ENCODE data around the gene WNT9A.

Gene WNT9A

DNA sequence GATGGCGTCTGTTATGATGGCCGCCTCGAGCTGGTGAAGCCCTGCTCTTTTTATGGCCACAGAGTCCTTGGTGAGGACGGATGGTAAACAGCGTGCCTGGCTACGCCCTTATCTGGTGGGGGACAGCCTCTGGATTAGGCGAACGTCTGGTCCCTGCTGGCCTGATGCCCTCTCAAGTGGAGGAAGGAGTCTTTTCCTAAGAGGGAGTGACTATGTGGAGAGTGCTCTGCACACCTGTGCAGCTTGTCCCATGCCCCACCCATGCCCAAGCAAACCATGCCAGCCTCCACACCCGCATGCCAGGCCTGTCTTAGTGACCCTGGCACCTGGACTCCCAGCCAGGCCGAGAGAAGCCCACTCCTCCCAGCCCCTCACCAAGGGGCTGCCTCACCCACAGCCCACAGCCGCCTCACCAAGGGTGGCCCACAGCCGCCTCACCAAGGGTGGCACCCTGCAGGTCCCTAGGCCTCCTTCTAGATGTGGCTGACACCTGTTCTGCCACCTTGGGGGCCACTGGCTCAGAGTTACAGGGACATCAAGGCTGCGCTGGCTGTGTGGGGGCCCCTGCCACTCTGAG is 40.2 kb downstream of the WNT9A start:
- no peak for DNase-seq

DNA sequence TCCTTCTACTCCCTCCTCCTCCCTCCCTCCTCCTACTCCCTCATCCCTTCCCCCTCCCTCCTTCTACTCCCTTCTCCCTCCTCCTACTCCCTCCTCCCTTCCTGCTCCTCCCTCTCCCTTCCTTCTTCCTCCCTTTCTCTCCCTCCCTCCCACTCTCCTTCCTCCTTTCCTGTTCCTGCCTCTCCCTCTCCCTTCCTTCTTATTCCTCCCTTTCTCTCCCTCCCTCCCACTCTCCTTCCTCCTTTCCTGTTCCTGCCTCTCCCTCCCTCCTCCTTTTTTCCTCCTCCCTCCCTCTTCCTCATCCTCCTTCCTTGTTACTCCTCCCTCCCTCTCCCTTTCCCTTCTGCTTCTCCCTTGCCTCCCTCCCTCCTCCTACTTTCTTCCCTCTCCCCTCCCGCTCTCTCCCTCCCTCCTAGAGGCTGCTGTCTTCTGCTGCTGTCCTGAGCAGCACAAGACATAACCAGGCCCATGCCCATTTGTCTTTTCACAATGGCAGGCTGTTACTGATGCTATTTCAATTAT is 41.1 kb downstream of the WNT9A start:
- DNase-seq, result no peak

DNA sequence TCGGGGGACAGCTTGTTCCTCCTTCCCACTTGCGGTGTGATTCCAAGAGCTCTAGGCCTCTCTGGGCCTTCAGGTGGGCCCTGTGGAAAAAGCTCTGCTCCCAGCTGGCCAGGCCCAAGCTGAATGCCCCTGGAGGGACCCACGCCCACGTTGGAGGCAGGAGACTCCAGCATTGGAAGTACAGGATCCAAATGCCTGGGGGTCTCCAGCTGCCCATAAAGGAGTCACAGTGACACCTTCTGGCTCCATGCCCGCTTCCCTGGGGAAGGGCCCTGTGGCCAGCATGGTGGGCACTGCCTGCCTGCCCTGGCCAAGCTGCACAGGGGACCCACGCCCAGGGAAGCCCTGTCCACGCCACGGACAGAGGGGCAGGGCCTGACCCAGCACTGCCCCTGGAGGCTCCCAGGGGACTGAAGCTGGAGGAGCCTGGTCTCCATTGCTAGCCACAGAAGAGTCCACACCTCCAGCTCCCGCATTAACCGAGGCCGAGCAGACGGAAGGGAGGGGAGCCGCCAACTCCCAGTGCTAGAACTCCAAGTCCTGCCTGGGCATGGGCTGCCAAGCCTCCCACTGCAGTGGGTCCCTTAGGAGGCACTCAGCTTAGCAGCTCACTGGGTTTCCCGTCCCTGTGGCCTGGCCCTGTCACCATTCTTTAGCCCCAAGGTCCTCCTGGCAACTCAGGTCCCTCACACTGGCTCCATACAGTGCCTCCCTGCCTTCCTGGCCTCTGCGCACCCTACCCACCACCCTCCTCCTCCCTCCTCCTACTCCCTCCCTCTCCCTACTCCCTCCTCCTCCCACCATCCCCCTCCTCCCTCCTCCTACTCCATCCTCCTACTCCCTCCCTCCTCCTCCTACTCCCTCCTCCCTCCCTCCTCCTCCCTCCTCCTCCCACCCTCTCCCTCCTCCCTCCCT is 41.9 kb downstream of the WNT9A start:
- DNase-seq, result no peak

DNA sequence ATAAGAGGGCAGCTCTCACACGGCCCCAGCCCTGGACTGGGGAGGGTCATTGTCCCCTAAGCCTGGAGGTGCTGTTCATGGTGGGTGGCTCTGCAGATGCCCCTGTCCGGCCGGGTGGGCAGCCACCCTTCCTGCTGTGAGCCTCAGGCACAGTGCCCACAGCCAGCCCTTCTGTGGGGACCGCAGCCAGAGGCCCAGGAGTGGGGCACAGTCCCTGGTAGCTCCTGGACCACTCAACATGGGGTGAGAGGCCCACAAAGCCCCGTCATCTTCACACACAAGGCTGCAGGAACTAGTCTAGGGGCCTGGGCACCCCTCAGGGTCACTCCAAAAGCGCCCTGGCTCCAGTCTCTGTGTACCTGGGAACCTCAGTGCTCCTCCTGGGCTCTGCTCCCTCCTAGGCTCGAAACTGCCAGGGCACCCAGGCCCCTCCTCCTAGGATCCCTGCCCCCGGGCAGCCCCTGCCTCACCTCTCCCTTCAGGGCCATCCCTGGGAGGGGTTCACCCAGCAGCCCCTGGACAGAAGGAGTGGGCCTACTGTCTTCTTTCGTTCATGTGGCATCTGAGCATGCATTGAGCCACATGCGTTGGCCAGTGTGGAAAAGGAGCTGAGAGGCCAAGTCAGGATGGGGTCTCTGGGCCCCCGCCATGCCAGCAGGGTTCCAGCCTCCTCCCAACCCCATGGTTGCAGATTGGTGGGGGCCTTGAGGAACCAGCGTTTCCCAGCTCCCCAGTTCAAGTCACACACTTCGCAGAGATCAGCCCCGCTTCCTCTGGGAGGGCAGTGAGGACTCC is 43.0 kb downstream of the WNT9A start:
- DNase-seq, result no peak

DNA sequence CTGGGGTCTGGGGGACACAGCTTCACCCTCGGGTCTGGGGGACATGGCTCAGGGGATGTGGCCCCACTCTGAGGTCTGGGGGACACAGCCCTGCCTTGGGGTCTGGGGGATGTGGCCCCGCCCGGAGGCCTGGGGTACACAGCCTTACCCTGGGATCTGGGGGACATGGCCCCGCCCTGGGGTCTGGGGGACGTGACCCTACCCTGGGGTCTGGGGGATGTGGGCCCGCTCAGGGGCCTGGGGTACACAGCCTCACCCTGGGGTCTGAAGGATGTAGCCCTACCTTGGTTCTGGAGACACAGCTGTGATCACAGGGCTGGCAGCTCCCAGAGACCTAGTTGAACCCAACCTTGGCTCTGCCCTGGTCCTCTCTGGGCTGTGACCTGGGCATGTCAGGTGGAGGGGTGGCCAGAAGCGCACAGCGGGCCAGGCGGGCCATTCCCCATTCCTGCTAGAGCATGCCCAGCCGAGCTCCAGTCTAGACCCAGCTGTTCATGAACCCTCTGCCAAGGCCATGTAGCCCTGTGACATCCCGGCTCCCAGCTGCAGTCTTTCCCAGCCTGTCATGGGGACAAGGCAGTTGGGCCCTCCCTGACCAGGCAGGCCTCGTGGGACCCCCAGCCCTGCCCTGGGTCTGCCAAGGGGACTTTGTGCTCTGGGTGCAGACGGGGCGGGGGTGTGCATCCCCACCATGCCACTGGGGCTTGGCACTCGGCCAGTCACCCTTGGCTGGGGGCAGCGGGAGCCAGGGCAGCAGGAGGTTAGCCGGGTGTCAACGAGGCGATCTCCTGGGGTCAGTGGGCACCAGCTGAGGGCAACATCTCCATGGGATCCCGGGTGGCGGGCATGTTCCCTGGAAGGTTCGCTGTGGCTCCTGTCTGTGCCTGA is 43.9 kb downstream of the WNT9A start:
- DNase-seq, result no peak

DNA sequence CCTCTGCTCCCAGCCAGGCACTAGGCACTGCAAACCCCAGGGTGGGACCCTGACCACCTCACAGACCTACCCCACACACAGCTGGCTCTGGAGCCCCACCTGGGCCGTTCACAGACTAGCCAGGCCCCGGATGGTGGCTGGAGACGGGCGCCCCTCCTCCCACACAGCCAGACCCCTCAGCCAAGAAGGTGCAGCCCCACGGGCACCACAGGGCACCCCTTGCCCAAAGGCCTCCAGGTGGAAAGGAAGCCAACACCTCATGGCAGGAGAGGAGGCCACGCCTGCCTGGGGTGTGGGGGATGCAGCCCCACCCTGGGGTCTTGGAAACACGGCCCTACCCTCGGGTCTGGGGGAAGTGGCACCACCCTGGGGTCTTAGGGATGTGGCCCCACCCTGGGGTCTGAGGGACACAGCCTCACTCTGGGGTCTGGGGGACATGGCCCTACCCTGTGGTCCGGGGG is 44.6 kb downstream of the WNT9A start:
- DNase-seq, result no peak

DNA sequence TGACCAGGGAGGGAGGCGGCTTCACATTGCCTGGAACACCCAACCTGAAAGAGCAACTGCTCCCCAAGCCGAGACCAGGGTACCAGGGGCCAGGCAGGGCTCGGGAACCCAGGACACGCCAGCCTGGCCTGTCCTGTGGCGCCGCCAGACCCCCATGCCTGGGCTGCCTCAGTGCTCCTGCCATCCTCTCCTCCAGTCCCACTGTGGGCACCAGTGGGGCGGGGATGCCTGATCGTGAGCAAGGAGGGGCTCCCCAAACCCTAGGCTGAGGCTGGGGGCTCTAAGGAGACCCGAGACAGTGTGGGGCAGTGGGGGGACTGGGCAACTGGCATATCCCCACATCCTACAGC is 45.1 kb downstream of the WNT9A start:
- no peak for DNase-seq

DNA sequence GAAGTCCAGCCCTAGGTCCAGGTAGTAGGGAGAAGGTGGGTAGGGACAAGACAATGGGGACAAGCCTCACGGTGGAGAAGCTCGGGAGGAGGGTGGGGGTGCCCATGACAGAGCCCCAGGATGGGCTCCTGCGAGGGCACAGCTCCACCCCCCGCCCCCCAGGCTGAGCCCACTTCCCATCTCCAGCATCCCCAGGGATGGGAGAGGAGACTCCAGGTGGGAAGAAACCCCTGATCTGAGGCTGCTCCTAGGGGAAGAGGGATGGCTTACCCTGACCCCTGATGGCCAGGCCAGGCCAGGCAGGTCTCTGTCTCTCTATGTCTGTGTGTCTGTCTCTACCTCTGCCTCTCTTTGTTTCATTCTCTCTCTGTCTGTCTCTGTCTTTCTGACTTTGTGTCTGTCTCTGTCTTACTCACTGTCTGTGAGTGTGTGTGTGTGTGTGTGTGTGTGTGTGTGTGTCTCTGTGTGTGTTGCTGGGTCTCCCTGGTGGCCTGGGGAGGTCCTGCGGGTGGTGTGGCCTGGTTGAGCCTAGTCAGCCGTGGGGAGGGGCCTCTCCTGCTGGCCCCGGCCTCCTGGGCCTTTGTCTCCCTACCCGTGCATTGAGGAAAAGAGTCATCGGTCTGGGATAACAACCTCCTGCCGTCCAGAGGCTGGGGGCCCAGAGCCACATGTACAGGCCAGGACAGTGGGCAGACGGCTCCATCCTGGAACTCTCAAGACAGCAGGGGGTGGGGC is 45.7 kb downstream of the WNT9A start:
- DNase-seq, result no peak

DNA sequence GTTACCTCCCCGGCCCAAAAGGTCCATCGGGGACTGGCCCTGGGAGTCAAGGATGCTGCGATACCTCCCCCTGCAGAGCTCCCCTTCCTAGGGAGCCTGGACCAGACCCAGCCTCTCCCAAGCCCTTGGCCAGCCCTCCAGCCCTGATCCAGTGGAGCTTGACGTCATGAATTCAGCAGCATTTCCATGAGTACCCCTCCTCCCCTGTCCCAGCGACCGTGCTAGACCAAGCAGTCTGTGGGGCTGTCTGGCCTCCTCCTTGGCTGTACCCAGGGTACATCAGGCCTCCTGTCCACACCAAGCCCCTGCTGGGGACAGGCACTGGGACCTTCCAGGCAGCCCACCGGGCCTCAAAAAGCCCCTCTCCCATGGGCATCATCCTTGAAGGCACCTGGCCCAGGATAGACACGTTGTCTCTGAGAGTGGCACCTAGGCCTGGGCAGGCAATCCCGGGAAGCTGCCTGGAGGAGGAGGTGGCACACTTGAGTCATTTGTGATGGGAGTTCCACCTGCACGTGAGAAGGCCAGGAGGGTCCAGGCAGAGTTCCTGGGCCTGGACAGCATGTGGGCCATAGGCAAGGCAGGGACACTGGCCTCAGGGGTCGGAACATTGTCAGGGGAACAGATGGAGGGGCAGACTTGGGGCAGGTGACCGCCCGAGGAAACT is 46.4 kb downstream of the WNT9A start:
- no peak for DNase-seq

DNA sequence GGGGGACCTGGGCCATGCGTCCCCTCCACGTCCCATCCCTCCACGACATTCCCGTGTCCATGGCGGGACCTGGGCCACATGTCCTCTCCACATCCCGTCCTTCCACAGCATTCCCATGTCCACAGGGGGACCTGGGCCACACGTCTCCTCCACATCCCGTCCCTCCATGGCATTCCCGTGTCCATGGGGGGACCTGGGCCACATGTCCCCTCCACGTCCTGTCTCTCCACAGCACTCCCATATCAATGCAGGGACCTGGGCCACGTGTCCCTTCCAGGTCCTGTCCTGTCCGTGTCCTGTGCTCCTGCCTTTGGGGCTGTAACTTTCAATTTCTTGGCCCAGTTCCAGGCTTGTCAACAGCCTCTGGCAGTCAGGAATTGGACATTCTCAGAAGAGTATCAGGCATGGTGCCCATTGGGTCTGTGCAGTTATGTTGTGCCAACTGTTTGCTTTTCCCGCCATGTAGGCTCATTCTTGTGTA is 47.1 kb downstream of the WNT9A start:
- DNase-seq, result no peak

DNA sequence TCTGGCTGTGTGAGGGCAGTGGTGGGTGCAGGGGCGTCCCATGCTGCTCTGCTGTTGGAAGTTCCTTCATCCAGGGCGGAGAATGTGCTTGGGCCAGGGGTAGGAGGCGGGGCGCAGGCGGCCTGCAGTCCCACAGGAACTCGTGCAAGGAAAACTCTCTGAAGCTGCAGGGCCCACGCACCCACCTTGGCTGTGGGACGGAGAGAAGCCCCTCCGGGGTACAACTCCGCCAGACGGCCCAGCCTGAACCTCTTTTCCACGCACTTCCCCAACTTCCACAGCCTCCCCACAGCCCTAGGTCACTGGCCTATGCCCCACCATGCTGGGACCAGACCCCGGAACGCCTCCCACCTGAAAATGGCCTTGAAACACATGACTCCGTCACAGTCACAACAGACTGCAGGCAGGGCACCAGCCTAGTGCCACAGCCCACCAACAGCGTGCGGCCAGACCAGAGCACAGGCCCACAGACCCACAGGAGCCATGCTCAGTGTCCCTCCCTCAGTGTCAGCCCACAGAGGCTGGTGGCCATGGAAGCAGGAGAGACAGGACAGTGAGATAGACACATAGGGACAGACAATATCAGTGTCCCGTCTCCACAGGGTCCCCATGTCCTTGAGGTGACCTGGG is 47.8 kb downstream of the WNT9A start:
- no peak for DNase-seq

DNA sequence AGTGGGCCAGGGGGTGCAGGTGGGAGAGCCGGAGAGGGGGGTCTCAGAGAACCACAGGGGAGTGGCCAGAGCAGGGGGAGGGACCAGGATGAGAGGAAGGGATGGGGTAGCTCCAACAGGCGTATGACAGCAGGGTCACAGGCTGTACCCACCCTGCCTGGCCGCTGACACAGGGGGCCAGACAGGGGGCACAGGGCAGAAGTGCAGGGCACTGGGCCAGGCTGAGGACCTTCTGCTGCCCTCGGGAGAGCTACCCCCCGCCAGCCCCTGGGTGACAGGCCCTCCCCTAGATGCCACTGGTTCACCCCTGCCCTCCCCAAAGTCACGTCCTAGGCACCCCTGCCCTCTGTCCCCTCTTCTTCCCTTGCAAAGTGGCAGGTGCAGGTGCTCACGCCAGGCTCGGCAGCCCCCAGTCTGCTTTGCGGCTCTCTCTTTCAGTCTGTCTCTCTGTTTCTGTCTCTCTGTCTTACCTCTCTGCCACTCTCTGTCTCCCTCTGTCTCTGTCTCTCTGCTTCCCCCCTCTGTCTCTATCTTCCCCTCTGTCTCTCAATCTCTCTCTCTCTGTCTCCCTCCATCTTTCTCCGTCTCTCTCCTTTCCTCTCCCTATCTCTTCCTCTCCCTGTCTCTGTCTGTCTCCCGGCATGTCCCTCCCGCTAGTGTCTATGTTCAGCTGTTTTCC is 48.5 kb downstream of the WNT9A start:
- DNase-seq, result no peak

DNA sequence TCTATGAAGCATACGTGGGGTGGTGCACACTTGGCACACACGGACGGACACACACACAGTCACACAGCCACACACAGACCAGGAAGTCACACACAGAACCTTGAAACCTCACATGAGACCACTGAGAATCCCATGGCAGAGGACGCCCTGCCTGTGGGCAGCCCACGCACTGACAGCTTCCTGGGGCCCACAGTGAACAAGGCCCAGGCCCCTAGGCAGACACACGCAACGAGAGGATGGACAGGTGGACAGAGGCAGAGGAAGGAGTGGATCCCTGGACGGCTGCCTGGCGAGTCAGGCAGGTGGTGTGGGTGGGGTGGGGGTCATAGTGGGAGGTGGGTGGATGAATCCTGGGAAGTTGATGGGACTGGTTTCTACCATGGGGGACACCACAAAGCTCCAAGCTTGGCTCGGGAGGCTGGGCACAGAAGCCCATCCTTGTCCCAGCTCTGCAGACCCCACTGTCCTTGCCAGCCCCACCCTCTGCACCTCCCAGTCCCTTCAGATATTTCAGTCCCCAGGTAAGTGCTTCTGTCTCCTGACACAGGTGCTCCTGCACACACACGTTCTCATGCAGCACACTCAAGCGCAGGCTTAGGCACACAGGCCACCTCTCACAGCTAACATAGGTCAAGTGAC is 49.1 kb downstream of the WNT9A start:
- no peak for DNase-seq

DNA sequence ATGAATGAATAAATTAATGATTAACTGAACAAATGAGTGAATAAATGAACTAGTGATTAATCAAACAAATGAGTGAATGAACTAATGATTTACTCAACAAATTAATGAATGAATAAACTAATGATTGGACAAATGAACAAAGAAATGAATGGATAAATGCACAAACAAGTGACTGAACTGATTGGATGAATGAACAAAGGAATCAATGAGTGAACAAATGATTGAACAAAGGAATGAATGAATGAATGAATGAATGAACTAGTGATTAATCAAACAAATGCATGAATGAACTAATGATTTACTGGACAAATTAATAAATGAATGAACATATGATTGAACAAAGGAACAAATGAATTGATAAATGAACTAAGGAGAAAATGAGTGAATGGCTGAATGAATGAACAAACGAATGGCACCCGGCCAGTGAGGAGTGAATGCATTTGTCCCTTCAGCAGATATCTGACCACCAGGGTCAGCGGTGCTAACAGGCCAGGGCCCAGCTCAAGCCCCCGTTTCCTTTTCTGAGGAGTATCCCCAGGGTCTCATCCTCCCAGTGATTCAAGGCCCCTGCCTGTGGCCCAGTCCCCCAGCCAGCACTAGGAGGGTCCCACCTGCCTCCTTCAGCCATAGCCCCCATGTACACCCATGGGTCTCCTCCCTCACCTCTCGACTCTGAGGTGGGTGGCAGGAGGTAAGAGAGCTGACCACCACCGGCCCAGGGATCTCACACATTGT is 49.9 kb downstream of the WNT9A start:
- DNase-seq, result no peak

DNA sequence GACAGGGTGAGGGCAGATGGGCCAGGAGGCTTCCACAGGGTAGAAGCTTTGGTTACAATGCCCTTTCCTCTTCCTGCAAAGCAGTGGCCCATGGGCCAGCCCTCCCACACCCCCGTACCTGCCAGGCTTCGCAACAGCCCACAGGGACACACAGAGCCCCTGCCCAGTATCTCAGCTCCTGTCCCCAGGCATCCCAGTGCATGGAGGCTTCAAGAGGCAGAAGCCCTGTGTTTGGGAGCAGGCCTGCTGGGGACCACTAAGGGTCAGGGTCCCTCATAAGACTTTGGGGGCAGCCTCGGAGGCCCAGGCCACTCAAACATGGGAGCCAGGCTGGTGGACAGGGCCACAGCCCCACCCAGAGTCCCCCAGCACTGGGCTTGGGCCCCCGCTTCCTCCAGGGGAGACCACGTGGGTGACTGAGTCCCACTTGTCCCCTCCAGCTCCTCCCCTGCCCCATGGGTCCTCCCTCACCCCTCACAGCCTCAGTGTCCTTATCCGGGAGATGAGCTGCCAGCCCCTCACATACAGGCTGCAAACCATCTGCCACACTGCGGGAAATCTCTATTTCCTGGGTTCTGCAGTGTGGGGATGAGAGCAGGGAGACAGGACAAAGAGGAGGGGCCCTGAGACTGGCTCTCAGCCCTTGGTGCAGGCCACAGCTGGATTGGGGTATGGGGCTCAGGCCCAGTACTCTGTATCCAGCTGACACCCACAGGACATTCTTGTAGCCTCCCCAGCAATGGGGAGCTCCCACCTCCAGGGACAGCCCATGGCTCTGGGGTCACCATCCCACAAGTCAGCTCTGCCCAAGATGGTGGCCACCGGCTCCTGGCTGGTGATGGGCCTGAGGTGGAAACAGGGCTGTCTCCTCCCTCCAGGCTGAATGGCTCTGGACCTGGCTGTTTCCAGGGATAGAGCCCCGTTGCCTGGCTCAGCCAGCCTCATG is 50.7 kb downstream of the WNT9A start:
- DNase-seq, result no peak

DNA sequence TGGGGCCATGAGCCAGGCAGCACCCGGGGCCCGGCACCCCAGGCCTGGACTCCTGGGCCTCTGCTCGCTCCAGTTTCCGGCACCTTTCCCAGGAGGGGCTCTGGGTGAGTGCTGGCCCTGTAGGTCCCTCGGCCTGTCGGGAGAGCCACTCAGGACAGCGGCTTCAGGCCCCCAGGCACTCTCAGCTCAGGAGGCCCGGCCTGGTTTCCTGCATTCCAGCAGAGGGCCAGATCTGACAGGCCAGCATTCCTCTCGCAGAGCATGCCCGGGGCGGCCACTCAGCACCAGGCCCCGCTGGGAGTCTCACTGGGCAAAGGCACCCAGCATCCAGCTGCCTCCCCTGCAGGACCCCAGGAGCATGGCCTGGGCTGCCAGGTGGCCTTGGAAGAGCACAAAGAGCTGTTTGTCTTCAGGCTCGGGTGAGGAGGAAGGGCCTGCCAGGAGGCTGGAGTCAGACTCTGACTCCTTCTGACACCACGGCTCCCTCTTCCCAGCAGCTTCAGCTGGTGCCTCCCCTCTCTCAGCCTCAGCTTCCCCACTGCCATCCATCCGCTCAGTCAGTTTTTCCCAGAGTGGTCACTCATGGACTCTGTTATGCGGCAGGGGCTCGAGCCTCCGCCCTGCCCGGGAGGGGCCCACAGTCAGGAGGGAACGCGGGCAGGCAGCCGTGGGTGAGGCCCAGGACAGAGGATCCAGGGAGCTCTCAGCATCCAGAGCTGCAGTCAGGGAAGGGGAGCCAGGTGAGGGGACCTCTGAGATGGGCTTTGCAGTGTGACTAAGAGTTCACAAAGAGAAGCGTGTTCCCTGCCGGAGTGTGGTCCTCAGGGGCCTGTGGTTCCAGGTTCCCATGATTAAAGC is 51.7 kb downstream of the WNT9A start:
- no peak for DNase-seq

All from NCI-H1930 (cell line).